ENCODE results near the gene LRRC49.

- TF ChIP-seq, protein P1, sequence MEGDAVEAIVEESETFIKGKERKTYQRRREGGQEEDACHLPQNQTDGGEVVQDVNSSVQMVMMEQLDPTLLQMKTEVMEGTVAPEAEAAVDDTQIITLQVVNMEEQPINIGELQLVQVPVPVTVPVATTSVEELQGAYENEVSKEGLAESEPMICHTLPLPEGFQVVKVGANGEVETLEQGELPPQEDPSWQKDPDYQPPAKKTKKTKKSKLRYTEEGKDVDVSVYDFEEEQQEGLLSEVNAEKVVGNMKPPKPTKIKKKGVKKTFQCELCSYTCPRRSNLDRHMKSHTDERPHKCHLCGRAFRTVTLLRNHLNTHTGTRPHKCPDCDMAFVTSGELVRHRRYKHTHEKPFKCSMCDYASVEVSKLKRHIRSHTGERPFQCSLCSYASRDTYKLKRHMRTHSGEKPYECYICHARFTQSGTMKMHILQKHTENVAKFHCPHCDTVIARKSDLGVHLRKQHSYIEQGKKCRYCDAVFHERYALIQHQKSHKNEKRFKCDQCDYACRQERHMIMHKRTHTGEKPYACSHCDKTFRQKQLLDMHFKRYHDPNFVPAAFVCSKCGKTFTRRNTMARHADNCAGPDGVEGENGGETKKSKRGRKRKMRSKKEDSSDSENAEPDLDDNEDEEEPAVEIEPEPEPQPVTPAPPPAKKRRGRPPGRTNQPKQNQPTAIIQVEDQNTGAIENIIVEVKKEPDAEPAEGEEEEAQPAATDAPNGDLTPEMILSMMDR (conservative IDR thresholded peaks at IDR 0.05; ENCODE audit: low read length) = no peak
- TF ChIP-seq EZH2phosphoT487 (IDR thresholded peaks at IDR 0.05; ENCODE audit: borderline replicate concordance) = no peak
These were observed 168.4 kb downstream of the LRRC49 start for GRCh38 chr15:71060983-71061382.

Measured in Loucy (cell line).